Stomach (tissue), 9 donors: ENCODE results near the gene SPINDOC. TPM values are rescaled to one million over a fixed set of nuclear protein-coding genes. Genes with fewer than 3 reads are reported as not detected.
A peak's percentile ranks its signal among the peaks of the same experiment; 100 is the strongest.

ENCODE experiments used
- DNase-seq, 2 donors: peaks; one replicate each; pipeline versions ENCODE4 v3.0.0 to v3.0.0-alpha.2; 2013 to 2019
- H3K27ac ChIP-seq, 5 donors: fragments of 200-600 bp in 4 of 5; sonication (generic) in 4 of 5; one replicate each; pipeline ENCODE4 v1.5.1; 2013 to 2019; ENCODE audit warnings: mild to moderate bottlenecking in 1 of 5, moderate library complexity in 1 of 5
- H3K27me3 ChIP-seq, 3 donors: fragments of 200-600 bp; sonication (generic); one replicate each; pipeline ENCODE4 v1.5.1; 2017 to 2019; ENCODE audit warnings: mixed run types in 1 of 3
- H3K36me3 ChIP-seq, 4 donors: fragments of 200-600 bp; sonication (generic); 1 replicate in 3 of 4; 2 replicates in 1 of 4; pipeline ENCODE4 v1.5.1; 2016 to 2019
- H3K4me1 ChIP-seq, 4 donors: fragments of 200-600 bp; sonication (generic); one replicate each; pipeline ENCODE4 v1.5.1; 2016 to 2019
- H3K4me3 ChIP-seq, 4 donors: fragments of 200-600 bp; sonication (generic) in 3 of 4; one replicate each; pipeline ENCODE4 v1.5.1; 2016 to 2019; ENCODE audit warnings: mild to moderate bottlenecking in 1 of 4
- H3K9me3 ChIP-seq, 4 donors: fragments of 200-600 bp; sonication (generic); one replicate each; pipeline ENCODE4 v1.5.1; 2016 to 2019
- EP300 ChIP-seq: sonication (generic); formaldehyde crosslinking; IDR thresholded peaks from one replicate; pipeline ENCODE4 v1.6.1; 2017; ENCODE audit warnings: antibody characterized with exemption
- POLR2A ChIP-seq, 4 donors: fragments of 450-650 bp; IDR thresholded peaks; one replicate each; pipeline ENCODE4 v1.6.1; 2016; ENCODE audit warnings: antibody characterized with exemption in 4 of 4, control low read depth in 2 of 4, mild to moderate bottlenecking in 1 of 4, moderate library complexity in 1 of 4
- POLR2AphosphoS5 ChIP-seq, 3 donors: sonication (generic); formaldehyde crosslinking; IDR thresholded peaks; one replicate each; pipeline ENCODE4 v1.6.1; 2016; ENCODE audit warnings: antibody characterized with exemption in 3 of 3
- WGBS, 5 donors: extraction: QIAGEN DNeasy Blood & Tissue Kit in 3 of 5; methylation state at CpG; one replicate each; pipeline versions ENCODE4 v1.1.5 to v1.1.7; 2013 to 2018; 5-methylcytosine and 5-hydroxymethylcytosine counted together
- intact Hi-C: fragments of 100-400 bp; cut with DNase I; formaldehyde crosslinking; loops from one replicate; pipeline ENCODE4 v1.15.1; 2023; ENCODE audit warnings: low total_unique reads
- polyA plus RNA-seq, 3 donors: library from polyadenylated mRNA; stranded (reverse); fragments of 200-250 nt; gene quantifications; one replicate each; pipeline ENCODE4 v1.2.3, GENCODE V29; 2013
- total RNA-seq, 5 donors: library from RNA; depleted of rRNA; stranded (reverse); fragments of >200 nt; gene quantifications; one replicate each; pipeline versions ENCODE4 v1.1.0 to v1.2.3, GENCODE V29; 2014 to 2016
- TF ChIP-seq, protein P1 (sequence below), 7 experiments: fragments of 450-650 bp in 4 of 7; fragments of 200-600 bp in 3 of 7; sonication (generic) in 3 of 7; IDR thresholded peaks; one replicate each; pipeline ENCODE4 v1.5.1; 2016 to 2019; ENCODE audit warnings: antibody characterized with exemption in 7 of 7, control low read depth in 2 of 7, mild to moderate bottlenecking in 1 of 7
- donor health status: healthy with polysubstance abuse.
- donor health status: Bipolar disorder and iron deficiency.
- donor health status: healthy.

Gene SPINDOC
- total and polyA plus RNA-seq, 8 donors: 0.45 to 13.6 (median 5.7) TPM

DNA sequence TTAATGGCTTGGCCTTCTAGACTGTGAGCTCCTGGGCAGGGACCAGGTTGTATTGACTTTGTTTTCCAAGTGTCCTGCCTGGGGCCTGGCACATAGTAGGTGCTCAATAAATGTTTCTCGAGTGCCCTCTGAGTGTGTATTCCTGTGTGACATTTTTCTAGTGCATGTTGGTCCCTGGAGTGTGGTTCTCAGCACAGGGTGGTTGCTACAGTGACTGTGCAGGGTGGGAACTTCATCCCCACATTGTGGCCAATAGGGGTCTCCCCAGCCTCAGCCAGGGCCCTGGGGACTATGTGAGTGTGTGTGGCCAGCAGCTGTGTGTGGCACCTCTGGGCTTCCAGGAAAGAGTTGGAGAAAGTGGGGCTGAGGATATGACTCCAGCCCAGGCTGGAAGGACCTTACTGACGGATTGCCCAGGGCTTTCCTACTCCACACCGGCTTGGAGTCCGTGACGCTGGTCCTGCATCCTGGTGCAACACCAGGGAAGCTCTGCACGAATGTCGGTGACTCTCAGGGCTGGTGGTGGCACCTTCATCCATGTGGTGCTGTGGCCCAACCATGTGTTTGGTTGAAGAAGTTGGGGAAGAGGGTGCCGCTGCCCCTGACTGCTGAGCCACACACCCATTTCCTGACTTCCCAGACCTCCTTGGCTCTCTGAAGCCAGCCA, 16.7 kb downstream of the SPINDOC start:
- TF ChIP-seq POLR2AphosphoS5 (IDR thresholded peaks at IDR 0.05) (no peak), POLR2A (IDR thresholded peaks at IDR 0.05) (no peak), EP300 (no peak)
- TF ChIP-seq, protein P1, sequence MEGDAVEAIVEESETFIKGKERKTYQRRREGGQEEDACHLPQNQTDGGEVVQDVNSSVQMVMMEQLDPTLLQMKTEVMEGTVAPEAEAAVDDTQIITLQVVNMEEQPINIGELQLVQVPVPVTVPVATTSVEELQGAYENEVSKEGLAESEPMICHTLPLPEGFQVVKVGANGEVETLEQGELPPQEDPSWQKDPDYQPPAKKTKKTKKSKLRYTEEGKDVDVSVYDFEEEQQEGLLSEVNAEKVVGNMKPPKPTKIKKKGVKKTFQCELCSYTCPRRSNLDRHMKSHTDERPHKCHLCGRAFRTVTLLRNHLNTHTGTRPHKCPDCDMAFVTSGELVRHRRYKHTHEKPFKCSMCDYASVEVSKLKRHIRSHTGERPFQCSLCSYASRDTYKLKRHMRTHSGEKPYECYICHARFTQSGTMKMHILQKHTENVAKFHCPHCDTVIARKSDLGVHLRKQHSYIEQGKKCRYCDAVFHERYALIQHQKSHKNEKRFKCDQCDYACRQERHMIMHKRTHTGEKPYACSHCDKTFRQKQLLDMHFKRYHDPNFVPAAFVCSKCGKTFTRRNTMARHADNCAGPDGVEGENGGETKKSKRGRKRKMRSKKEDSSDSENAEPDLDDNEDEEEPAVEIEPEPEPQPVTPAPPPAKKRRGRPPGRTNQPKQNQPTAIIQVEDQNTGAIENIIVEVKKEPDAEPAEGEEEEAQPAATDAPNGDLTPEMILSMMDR (IDR thresholded peaks at IDR 0.05): no peak
- H3K27me3 ChIP-seq: no peaks in the 10 kb centered on the region
- no peak overlapping the region for H3K4me3 ChIP-seq
- DNase-seq: peak in 1 of 2 donors; percentile 68
- H3K9me3 ChIP-seq: no peaks in the 10 kb centered on the region
- WGBS, 5 donors: 74 to 87% (median 83%) methylated on average over 4 to 8 of the region's 8 CpGs
- peaks cover 9 to 35% (median 28%) of the 10 kb centered on the region in 4 donors for H3K36me3 ChIP-seq
- H3K4me1 ChIP-seq: peaks cover 0 to 9% (median 4%) of the 10 kb centered on the region in 4 donors
- intact Hi-C loops: loop anchor here (5.0 kb wide), 1 partner anchor 122 kb away; no protein-coding TSS in a partner anchor
- no peak overlapping the region for H3K27ac ChIP-seq

DNA sequence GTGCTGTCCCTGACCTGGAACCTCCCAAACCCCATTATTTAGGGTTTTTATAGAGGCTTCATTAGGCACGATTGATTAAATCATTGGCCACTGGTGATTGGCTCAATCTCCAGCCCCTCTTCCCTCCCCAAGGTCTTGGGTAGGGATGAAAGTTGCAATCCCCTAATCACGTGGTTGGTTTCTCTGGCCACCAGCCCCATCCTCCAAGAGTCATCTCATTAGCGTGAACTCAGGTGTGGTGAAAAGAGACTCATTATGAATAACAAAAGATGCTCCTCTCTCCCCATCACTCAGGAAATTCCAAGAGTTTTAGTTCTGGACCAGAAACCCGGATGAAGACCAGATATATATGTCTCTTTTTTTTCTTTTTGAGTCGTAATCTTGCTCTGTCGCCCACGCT, 18.1 kb downstream of the SPINDOC start:
- DNase-seq: no peak
- no peak for TF ChIP-seq POLR2A (IDR thresholded peaks at IDR 0.05)
- TF ChIP-seq EP300: no peak
- TF ChIP-seq POLR2AphosphoS5 (IDR thresholded peaks at IDR 0.05): no peak
- TF ChIP-seq, protein P1 (IDR thresholded peaks at IDR 0.05): no peak
- H3K9me3 ChIP-seq: no peaks in the 10 kb centered on the region
- peaks cover 0 to 5% (median 3%) of the 10 kb centered on the region in 4 donors for H3K4me1 ChIP-seq
- H3K36me3 ChIP-seq: peaks cover 3 to 22% (median 14%) of the 10 kb centered on the region in 4 donors
- intact Hi-C loops: loop anchor here (5.0 kb wide), 1 partner anchor 121 kb away; no protein-coding TSS in a partner anchor
- no peak overlapping the region for H3K27ac ChIP-seq
- 74 to 77% (median 75%) methylated on average over 7 of the region's 7 CpGs for WGBS, 5 donors
- H3K4me3 ChIP-seq: no peak overlapping the region
- H3K27me3 ChIP-seq: no peaks in the 10 kb centered on the region

GRCh38 chr11:63832336-63832735, 19.1 kb downstream of the SPINDOC start:
- 46 to 79% (median 62%) methylated on average over 2 of the region's 2 CpGs for WGBS, 5 donors

GRCh38 chr11:63833048-63833447, 19.8 kb downstream of the SPINDOC start:
- 86 to 100% (median 93%) methylated on average over 2 of the region's 2 CpGs for WGBS, 5 donors
- H3K4me3 ChIP-seq: no peak overlapping the region
- H3K27ac ChIP-seq: no peak overlapping the region
- intact Hi-C loops: loop anchor here (5.0 kb wide), 1 partner anchor 119 kb away; no protein-coding TSS in a partner anchor
- TF ChIP-seq POLR2AphosphoS5 (IDR thresholded peaks at IDR 0.05) (no peak), EP300 (no peak), POLR2A (IDR thresholded peaks at IDR 0.05) (no peak)
- TF ChIP-seq, protein P1 (IDR thresholded peaks at IDR 0.05): no peak
- peaks cover 0 to 6% (median 0%) of the 10 kb centered on the region in 4 donors for H3K36me3 ChIP-seq
- H3K27me3 ChIP-seq: no peaks in the 10 kb centered on the region
- no peaks in the 10 kb centered on the region for H3K9me3 ChIP-seq
- DNase-seq: no peak
- H3K4me1 ChIP-seq: peaks cover 8 to 11% (median 10%) of the 10 kb centered on the region in 4 donors

More at GRCh38 chr11:63832336-63832735, 19.1 kb downstream of the SPINDOC start:
- Histone ChIP-seq H3K4me1 (peaks cover under 1 to 4% (median 3%) of the 10 kb centered on the region in 4 donors), H3K4me3 (no peak overlapping the region), H3K27ac (no peak overlapping the region), H3K27me3 (no peaks in the 10 kb centered on the region), H3K9me3 (no peaks in the 10 kb centered on the region), H3K36me3 (peaks cover 3 to 12% (median 4%) of the 10 kb centered on the region in 4 donors)
- no peak for DNase-seq
- TF ChIP-seq, protein P1 (IDR thresholded peaks at IDR 0.05): no peak
- TF ChIP-seq POLR2A (IDR thresholded peaks at IDR 0.05) (no peak), EP300 (no peak), POLR2AphosphoS5 (IDR thresholded peaks at IDR 0.05) (no peak)
- intact Hi-C loops: loop anchor here (5.0 kb wide), 1 partner anchor 120 kb away; no protein-coding TSS in a partner anchor
